Endodermal cell (in vitro differentiated cells): Measurements from ENCODE around the gene EPHX1. TPM values are rescaled to one million over a fixed set of nuclear protein-coding genes. Genes with fewer than 3 reads are reported as not detected.

Experiments used
- DNase-seq: peaks from one replicate; pipeline ENCODE4 v3.0.0-alpha.2; 2017
- H3K27ac ChIP-seq: 2 replicates; pipeline ENCODE4 v1.5.1; 2013; ENCODE audit warnings: mild to moderate bottlenecking, low read depth, low read length, moderate library complexity
- H3K27me3 ChIP-seq: 2 replicates; pipeline ENCODE4 v1.6.1; 2013; ENCODE audit warnings: mild to moderate bottlenecking, low read length, moderate library complexity; ENCODE audit not compliant: insufficient read depth, control insufficient read depth, poor library complexity, severe bottlenecking
- H3K36me3 ChIP-seq: 2 replicates; pipeline ENCODE4 v1.7.0; 2013; ENCODE audit warnings: mild to moderate bottlenecking, low read length, moderate library complexity; ENCODE audit not compliant: control insufficient read depth, insufficient read depth
- H3K4me1 ChIP-seq: one replicate; pipeline ENCODE4 v1.7.0; 2013; ENCODE audit warnings: low read length; ENCODE audit not compliant: control insufficient read depth, insufficient read depth
- H3K4me3 ChIP-seq: 2 replicates; pipeline ENCODE4 v1.5.1; 2013; ENCODE audit warnings: mild to moderate bottlenecking, low read length, moderate library complexity
- H3K9ac ChIP-seq: 2 replicates; pipeline ENCODE4 v1.6.1; 2013; ENCODE audit warnings: mild to moderate bottlenecking, low read length, moderate library complexity; ENCODE audit not compliant: poor library complexity, severe bottlenecking; ENCODE audit errors: extremely low read depth
- H3K9me3 ChIP-seq: 2 replicates; pipeline ENCODE4 v1.6.1; 2013; ENCODE audit warnings: mild to moderate bottlenecking, low read length, moderate library complexity; ENCODE audit not compliant: control insufficient read depth
- H3K27ac Mint-ChIP-seq: 2 replicates; pipeline ENCODE4 v1.8.0; 2020; ENCODE audit warnings: mixed read lengths
- H3K27me3 Mint-ChIP-seq: 2 replicates; pipeline ENCODE4 v1.8.0; 2021; ENCODE audit warnings: mild to moderate bottlenecking, mixed read lengths; ENCODE audit not compliant: insufficient read depth
- H3K36me3 Mint-ChIP-seq: 2 replicates; pipeline ENCODE4 v1.8.0; 2020; ENCODE audit warnings: low read depth, mixed read lengths
- H3K4me1 Mint-ChIP-seq: 2 replicates; pipeline ENCODE4 v1.8.0; 2020; ENCODE audit warnings: mixed read lengths
- H3K4me3 Mint-ChIP-seq: 2 replicates; pipeline ENCODE4 v1.8.0; 2020; ENCODE audit warnings: mild to moderate bottlenecking, moderate library complexity, mixed read lengths
- H3K9me3 Mint-ChIP-seq: 2 replicates; pipeline ENCODE4 v1.8.0; 2020; ENCODE audit warnings: mild to moderate bottlenecking, mixed read lengths
- WGBS, 2 experiments: methylation state at CpG; one replicate each; pipeline versions ENCODE4 v1.1.5 to v1.1.7; 2013; ENCODE audit warnings: missing lambda C conversion rate in 2 of 2, mixed read lengths in 1 of 2; ENCODE audit not compliant: insufficient coverage in 1 of 2, insufficient read length in 1 of 2; 5-methylcytosine and 5-hydroxymethylcytosine counted together
- total RNA-seq, 2 donors: library from RNA; stranded (reverse); fragmentation: NEBNext Ultra II Directional in 1 of 2; extraction: Animal tissue kit (Norgen Biotek cat#: 25700) in 1 of 2; gene quantifications; 2 replicates in 1 of 2; 3 replicates in 1 of 2; pipeline ENCODE4 v1.2.1, GENCODE V29; 2021
- TF ChIP-seq, protein P1 (sequence below): fragments of 200-600 bp; sonication (generic); conservative IDR thresholded peaks from 2 replicates; pipeline ENCODE4 v1.5.0; 2021; ENCODE audit warnings: antibody characterized with exemption, mild to moderate bottlenecking

The EPHX1 gene
- total RNA-seq, 2 donors from 2014 or later: 49.2 to 84.1 TPM

GRCh38 chr1:225888289-225888897 is 78.5 kb downstream of the EPHX1 start:
- H3K36me3 Mint-ChIP-seq: peaks cover 18% of the 10 kb centered on the region
- H3K4me1 ChIP-seq: peaks cover 3% of the 10 kb centered on the region
- H3K9me3 Mint-ChIP-seq: no peaks in the 10 kb centered on the region
- TF ChIP-seq, protein P1, sequence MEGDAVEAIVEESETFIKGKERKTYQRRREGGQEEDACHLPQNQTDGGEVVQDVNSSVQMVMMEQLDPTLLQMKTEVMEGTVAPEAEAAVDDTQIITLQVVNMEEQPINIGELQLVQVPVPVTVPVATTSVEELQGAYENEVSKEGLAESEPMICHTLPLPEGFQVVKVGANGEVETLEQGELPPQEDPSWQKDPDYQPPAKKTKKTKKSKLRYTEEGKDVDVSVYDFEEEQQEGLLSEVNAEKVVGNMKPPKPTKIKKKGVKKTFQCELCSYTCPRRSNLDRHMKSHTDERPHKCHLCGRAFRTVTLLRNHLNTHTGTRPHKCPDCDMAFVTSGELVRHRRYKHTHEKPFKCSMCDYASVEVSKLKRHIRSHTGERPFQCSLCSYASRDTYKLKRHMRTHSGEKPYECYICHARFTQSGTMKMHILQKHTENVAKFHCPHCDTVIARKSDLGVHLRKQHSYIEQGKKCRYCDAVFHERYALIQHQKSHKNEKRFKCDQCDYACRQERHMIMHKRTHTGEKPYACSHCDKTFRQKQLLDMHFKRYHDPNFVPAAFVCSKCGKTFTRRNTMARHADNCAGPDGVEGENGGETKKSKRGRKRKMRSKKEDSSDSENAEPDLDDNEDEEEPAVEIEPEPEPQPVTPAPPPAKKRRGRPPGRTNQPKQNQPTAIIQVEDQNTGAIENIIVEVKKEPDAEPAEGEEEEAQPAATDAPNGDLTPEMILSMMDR: no peak
- H3K4me1 Mint-ChIP-seq: peaks cover 48% of the 10 kb centered on the region
- H3K27me3 Mint-ChIP-seq: no peaks in the 10 kb centered on the region
- peak overlapping the region; percentile 51 for H3K27ac ChIP-seq
- no peak for DNase-seq
- peak overlapping the region; percentile 100 for H3K4me3 ChIP-seq
- H3K4me3 Mint-ChIP-seq: peak overlapping the region; percentile 87
- H3K27me3 ChIP-seq: no peaks in the 10 kb centered on the region
- H3K9me3 ChIP-seq: no peaks in the 10 kb centered on the region
- H3K36me3 ChIP-seq: peaks cover 23% of the 10 kb centered on the region
- peak overlapping the region; percentile 89 for H3K27ac Mint-ChIP-seq
- peak overlapping the region; percentile 100 for H3K9ac ChIP-seq
- WGBS, 2 experiments: 38 to 72% methylated on average over 7 to 18 of the region's 18 CpGs

DNA sequence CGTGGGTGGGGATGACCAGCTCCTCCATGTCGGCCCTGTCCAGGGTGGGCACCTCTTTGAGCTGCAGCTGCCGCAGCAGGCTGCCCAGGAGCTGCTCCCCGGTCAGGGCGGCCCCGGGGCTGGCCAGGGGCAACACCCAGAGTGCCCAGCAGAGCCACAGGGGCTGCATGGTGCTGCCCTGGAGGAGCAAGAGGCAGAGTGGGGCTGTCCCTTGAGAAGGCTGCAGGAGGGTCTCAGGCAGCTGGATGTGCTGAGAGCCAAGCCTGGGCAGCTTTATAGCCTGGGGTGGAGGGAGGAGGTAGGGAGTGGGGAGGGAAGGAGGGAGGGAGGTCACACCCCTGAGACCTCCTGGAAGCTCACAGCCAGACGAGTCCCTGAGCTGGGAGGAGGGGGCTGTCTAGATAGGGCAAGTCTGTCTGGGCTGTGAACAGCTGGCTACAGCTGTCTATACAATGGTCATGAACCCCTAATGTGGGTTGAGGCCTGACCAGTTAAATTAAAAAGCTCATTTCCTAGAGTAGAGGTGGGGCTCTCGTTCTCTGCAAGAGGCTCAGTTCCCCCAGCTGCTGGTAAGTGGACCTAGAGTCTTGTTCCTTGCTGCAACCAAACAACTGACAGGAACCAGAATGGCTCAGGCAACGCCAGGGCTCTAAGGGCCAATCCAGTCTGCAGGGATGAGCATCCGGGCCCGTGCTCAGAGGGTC is 79.1 kb downstream of the EPHX1 start, which contains the start of gene LEFTY1:
Gene LEFTY1 (minus strand): TSS at position 249 of the 704 bp plus-strand sequence. CDS start 80 bp downstream, at position 169.
- Histone ChIP-seq H3K9ac (peak within 1 kb of the TSS; percentile 100), H3K4me3 (peak within 1 kb of the TSS; percentile 100), H3K9me3 (no peaks in the 10 kb centered on the region), H3K27me3 (no peaks in the 10 kb centered on the region), H3K4me1 (peaks cover 3% of the 10 kb centered on the region), H3K36me3 (peaks cover 23% of the 10 kb centered on the region), H3K27ac (peak within 1 kb of the TSS; percentile 51)
- Mint-ChIP-seq H3K9me3 (no peaks in the 10 kb centered on the region), H3K4me3 (peak within 1 kb of the TSS; percentile 87), H3K36me3 (peaks cover 19% of the 10 kb centered on the region), H3K4me1 (peaks cover 43% of the 10 kb centered on the region), H3K27me3 (no peaks in the 10 kb centered on the region), H3K27ac (peak within 1 kb of the TSS; percentile 89)
- peak; percentile 95 for DNase-seq
- WGBS, 2 experiments: 36 to 64% methylated on average over 6 to 11 of the region's 11 CpGs
- TF ChIP-seq, protein P1: no peak

DNA sequence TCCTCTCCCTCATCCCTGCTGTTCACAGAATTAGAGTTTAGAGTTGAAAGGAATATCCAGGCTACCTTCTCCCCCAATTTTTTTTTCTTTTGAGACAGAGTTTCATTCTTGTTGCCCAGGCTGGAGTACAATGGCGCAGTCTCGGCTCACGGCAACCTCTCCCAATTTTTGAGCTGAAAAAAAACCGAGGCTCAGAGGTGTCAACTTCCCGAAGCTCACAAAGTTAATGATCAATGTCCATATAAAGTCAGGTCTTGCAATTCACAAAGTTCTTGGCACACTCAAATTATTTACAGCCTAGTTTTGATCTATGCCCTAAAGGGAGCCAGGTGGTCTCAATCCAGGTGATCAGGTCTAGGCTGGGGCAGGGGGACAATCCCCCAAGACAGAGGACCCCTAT is 79.8 kb downstream of the EPHX1 start:
- Histone ChIP-seq H3K36me3 (peaks cover 23% of the 10 kb centered on the region), H3K4me1 (peaks cover 3% of the 10 kb centered on the region), H3K9ac (peak overlapping the region; percentile 100), H3K27me3 (no peaks in the 10 kb centered on the region), H3K4me3 (peak overlapping the region; percentile 100), H3K9me3 (no peaks in the 10 kb centered on the region), H3K27ac (no peak overlapping the region)
- no peaks in the 10 kb centered on the region for H3K27me3 Mint-ChIP-seq
- no peaks in the 10 kb centered on the region for H3K9me3 Mint-ChIP-seq
- DNase-seq: no peak
- H3K27ac Mint-ChIP-seq: peak overlapping the region; percentile 87
- H3K4me1 Mint-ChIP-seq: peaks cover 43% of the 10 kb centered on the region
- TF ChIP-seq, protein P1: no peak
- H3K4me3 Mint-ChIP-seq: peak overlapping the region; percentile 87
- H3K36me3 Mint-ChIP-seq: peaks cover 19% of the 10 kb centered on the region
- WGBS, 2 experiments: 79 to 81% methylated on average over 5 of the region's 5 CpGs
